Central memory CD4-positive, alpha-beta T cell (primary cell): Measurements from ENCODE around the gene KCNIP4.
"Not testable (repeated sequence)": the region's sequence is repeated elsewhere in the genome, so short reads cannot be mapped to it uniquely, and the experiment has no call there.

Source experiments
- DNase-seq: peaks from one replicate; pipeline ENCODE4 v3.0.0; 2022
- total RNA-seq, 3 experiments: gene quantifications; one replicate each; lab custom pipeline; 2026; lab: John Stamatoyannopoulos, UW

Gene KCNIP4
- total RNA-seq = 0 to 0.19 (median 0) reads per million in 3 experiments

DNA sequence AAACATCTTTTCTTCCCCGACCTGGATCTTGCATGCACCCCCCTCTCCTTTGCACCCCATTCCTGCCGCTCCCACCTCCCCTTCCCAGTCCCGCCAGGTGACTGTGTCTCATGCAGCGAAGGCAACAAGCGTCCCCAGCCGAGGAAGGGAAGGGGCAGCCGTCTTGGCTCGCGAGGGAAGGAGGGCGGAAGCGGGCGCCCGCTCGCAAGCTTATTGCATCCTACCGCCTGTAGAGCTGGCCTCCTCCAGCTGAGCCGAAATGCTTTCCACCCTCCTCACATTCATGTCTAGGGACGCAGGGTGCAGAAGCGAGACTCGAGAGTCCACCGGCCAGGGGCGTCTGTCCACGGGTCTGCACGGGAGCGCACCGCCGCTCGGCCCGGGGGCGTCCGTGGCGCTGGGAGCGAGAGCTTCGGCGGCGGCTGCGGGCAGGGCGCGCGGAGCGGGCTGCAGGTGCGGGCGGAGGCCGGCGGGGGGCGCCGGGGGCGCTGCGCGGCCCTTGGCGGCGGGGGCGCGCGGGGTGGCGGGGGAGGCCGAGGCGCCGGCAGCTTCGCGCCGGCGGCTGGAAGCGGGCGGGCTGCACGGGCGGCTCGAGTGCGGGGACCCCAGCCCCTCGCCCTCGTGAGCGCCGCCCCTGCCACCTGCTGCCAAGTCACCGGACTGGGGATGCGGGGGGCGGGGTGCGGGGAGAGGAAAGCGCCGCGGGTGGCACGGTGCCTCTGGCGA is at the start of gene KCNIP4:
KCNIP4 (minus strand) TSS at position 426 of the 726 bp plus-strand sequence.
- DNase-seq = no peak

DNA sequence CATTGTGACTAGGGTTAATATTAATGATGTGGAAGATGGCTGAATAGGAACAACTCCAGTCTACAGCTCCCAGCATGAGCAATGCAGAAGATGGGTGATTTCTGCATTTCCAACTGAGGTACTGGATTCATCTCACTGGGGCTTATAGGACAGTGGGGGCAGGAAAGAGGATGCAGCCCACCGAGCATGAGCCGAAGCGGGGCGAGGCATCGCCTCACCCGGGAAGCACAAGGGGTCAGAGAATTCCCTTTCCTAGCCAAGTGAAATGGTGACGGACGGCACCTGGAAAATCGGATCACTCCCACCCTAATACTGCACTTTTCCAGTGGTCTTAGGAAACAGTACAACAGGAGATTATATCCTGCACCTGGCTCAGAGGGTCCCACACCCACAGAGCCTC is 48.0 kb upstream of the KCNIP4 start:
- DNase-seq = not testable (repeated sequence)

DNA sequence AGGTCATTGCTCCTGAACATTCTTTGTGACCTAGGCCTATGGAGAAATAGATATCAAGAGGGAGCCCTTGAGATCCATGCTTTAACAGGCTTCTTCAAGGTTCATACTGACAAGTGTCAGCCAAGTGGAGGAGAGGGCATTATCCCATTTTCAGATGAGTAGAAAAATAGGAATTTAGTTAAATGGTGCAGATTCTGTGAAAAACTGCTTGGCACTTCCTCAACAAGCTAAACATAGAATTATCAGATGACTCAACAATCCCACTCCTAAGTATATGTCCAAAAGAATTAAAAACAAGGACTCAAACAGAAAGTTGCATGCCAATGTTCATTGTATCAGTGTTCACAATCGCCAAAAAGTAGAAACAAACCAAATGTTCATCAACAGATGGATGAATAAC is 43.8 kb upstream of the KCNIP4 start:
- no peak for DNase-seq

DNA sequence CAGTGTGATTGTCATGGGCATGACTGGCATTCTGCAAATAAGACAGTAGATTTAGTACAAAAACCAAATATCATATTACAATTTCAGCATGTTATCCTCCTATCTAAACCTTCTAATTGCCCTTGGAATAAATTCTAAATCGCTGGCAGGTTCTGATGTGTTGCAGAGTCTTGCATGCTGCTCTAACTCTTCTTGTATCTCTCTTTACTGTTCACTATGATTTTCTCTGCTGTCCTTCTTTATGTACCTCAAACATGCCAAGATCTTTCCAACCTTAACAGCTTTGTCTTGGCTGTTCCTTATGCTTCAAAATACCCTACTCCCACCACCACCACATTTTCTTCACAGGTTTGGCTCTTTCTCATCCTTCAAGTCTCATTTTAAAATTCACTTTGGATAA is 43.0 kb upstream of the KCNIP4 start:
- no peak for DNase-seq

DNA sequence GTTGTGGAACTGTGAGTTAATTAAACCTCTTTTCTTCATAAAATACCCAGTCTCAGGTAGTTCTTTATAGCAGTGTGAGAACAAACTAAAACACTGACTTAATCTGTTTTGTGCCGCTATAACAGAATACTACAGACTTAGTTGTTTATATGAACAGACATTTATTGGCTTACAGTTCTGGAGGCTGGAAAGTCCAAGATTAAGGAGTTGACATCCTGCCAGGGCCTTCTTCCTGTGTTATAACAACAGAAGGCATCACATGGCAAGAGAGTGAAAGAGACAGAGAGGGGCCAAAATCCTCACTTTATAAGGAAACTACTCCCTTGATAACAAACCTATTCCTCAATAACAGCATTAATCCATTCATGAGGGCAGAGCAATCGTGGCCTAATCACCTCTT is 42.5 kb upstream of the KCNIP4 start:
- DNase-seq = no peak

DNA sequence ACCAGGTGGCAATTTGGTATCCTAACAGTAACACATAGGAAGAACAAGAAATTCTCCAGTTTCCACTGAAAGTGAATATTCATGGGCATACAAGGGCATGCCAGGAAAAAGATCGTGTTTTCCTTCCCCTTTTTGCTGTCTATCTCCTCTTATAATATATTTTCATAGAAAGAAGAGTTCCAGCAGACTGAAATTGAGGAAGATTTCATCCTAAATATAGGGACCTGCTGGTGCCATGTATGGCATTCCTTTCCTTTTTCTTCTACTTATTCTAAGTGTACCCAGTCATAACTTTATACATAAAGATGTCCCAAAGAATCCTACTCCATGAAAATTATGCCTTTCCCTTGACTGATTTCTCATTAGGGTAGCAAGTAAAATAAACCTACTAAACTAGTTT is 40.8 kb upstream of the KCNIP4 start:
- no peak for DNase-seq

DNA sequence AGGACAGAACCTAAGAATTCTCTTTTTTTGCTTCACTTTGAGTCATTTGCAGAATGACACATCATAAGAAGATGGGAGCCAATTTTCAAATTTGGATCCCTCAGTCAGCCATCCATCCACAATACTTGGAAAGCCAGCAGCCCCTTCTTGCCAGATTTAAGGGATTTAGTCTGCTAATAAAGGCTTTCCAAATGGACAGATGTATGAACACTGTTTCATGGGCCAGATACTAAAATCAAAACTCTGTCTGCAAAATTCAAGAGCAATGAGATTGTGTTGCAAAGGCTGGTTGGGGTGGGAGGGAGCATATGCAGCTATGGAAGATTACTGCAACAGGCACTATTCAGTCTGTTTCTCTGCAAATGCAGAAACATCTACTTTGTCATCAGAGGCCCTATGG is 37.7 kb upstream of the KCNIP4 start:
- DNase-seq = no peak

DNA sequence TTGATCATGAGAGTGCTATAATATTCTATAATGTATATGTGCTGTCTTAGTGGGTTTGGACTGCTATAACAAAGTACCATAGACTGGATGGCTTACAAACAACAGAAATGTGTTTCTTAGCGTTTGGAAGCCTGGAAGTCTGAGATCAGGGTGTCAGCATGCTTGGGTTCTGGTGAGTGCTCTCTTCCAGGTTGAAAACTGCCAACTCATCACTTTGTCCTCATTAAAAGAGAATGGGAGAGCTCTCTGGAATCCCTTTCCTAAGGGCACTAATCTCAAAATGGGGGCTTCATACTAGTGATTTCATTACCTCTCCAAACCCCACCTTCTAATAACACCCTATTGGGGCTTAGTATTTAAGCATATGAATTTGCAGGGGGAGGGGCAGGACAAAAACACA is 33.5 kb upstream of the KCNIP4 start:
- no peak for DNase-seq

DNA sequence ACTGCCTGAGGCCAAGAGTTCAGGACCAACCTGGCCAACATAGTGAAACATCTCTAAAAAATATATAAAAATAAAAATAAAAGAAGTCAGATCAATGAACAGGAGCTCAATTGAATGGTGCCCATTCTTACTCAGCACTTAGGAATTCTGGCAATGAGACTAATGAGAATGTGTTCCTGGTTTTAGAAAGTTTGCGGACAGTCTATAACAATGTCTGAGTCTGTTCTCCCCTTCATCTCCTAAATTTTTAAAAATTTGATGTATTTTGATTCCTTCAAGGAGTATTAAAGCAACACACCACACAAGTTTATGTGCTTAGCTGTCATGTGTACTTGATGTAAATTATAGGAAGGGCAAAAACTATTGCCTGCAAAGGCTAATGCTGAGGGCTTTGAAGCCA is 30.6 kb upstream of the KCNIP4 start:
- no peak for DNase-seq

DNA sequence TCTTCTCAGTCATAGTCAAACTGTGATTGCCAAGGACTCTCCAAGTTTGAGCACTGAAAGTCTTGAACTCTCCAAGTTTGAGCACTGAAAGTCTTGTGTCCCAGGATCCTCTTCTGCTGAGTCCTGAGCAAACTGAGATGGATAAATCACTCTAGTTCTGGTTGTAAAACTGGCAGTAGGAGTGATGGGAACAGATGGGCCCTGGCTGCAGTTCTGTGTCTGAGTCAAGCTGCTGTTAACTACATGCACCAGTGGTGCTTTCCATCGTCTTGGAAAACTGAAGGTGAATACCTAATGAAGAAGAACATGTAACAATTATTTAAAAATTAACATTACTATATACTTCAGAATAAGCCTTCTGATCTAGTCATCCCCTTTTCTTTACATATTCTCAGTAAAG is 27.6 kb upstream of the KCNIP4 start:
- no peak for DNase-seq

DNA sequence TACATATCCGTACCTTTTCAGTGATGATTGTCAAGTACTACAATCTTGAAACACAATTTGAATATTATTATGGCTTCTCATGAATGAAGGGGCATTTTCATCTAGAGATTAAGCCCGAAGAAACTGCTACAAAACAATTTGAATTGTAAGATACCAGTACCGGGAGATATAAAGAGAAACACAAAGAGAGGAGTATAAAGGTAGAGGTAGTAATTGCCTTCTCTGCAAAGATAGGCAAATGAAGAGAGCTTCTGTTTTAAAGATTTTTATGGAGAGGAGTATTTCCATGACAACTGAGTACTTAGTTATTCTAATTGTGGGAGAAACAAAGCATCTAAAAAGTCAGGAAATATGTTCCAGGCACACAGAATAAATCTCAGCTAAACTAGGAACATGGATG is 25.3 kb upstream of the KCNIP4 start:
- no peak for DNase-seq

DNA sequence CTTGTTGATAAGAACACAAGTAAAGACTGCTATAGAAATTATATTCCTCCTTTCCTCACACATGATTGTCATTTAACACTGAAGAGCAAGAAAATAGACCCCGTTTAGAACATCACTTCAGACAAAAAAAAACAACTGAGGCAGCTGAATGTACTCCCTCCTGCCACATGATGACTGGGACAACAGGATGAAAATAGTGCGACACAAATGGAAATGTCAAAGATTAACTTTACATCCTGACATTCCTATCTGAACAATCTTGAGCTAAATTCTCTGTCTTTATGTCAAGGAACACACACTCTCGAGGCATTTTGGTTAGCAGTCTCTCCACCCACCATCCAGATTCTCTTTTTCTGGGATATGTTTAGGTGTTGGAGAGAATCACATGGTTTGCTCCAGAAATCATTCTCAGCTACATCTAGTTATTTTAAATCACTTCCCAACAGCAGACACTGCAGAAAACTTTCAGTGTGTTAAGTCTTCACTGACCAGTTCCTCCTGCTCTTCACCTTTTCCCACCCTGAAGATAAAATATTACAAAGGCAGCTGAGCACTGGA is 16.3 kb upstream of the KCNIP4 start:
- DNase-seq = no peak

DNA sequence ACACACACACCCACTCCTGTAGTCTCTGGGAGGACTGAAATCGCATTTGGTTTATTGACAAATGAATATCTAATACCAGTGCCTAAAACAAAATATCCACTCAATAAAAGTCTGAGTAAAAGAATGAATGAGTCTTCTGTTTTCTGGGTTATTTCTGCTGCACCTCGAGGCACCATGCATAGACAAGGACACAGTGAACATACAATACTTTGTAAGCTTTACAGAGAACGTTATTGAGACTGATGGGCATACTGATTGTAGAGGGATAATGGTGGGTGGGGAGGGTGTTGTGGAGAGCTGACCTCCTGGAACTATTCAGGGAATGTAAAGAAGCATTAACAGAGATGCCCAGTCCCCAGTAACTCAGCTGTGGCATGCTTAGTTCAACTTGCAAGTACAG is 14.1 kb upstream of the KCNIP4 start:
- DNase-seq = no peak

DNA sequence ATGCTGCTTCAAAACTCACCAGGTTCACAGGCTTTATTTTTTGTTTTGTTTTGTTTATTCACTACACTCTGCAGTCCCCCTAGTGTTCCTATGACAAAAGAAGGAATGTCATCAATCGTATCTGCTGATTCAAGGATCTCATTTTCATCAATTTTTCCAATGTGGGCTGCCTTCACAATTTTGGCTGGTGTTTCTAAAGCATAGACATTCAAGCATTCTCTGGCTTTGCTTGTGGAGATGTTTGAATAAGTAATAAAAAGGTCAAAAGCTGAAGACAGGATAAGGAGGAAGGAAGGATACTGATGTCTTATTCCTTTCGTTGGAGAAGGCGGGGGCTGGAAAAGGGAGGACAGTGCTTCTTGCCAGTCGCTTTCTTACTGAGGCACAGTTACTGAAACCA is 12.2 kb upstream of the KCNIP4 start:
- DNase-seq = no peak

DNA sequence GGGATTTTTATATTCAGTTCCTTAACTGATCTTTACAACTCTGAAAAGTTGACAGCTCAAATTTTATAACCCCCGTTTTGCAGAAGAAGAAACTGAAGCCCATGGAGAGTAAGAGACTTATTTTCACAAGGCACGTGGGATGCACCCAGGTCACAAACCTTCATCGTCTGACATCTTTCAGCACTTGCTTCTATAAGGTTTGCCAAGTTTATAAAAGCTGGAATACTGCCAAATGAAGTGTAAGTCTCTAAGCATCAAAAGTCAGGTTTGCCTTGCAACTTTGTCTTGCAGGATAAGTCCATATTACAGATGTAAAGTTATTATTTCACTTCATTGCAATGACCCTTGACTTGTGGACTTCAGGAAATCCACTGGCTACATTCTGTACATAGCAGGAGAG is 6.3 kb upstream of the KCNIP4 start:
- DNase-seq = no peak

DNA sequence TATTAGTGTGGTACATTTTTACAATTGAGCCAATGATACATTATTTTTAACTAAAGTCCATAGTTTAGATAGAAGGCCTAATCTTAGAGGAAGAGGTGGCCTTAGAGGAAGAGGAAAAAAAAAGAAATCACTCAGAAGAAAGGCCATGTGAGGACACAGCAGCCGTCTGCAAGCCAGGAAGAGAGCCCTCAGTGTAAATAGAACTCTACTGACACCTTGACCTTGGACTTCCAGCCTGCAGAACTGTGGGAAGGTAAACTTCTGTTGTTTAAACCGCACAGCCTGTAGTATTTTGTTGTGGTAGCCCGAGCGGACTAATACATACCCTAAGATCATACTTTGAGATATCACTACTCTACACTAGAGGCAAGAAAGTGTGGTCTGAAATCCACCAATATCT is 5.1 kb upstream of the KCNIP4 start:
- no peak for DNase-seq

DNA sequence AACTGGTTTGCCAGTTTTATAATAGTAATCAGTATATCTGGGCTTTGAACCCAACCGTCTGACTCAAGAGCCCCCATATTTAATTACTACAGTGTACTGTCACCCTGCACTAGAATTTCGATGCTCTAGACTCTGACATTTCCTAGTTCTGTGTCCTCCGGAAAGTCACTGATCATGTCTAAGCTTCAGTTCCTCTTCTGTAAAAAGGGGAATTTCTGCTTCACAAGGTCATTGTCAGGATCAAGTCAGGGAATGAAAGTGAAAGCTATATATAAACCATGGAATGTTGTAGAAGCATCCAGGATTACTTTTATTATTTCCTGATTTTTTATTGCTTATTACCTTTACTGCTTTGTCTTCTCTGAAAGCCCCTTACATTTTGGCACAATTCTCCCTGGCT is 4.0 kb upstream of the KCNIP4 start:
- no peak for DNase-seq

DNA sequence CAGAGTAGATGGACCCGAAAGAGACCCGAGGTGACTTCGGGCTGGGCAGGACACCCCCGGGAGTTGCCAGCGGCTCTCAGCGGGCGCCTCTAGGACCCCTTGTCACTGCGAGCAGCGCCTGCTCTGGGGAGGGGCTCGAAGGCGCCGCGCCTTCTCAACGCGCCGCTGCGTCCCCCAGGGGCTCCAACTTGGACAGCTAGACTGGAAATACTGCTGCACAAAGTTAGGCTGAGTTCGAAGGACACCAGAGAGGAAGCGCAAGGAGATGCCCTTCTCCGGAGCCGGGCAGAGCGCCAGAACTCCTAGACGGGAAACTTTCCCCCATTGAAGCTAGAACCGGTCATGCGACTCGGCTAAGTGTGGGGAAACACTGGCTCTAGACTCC is 493 bp upstream of the KCNIP4 start:
- DNase-seq = no peak

DNA sequence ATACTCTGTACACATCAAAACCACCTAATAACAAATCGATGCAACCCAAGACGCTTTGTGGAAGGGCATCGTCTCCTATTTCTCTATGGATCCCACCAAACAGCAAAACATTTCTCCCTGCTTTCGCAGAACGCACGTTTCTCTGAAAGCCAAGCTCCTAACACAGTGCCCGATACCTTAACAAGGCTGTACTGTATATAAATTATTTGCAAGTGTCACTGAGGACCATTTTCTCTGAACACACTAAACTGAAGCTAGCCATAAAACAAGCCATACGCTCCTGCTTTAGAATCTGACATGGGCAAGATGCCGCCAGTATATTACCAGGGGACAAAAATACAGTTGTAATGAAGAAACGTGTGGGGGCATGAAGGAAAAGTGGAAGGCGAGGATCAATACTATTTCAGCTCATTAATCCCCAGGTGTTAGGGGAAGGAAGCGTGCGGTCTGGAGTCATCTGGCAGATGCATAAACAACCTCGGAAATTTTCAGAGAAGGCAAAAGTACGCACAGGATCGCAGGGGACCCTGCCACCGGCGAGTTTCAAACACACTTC is 703 bp downstream of the KCNIP4 start:
- no peak for DNase-seq

DNA sequence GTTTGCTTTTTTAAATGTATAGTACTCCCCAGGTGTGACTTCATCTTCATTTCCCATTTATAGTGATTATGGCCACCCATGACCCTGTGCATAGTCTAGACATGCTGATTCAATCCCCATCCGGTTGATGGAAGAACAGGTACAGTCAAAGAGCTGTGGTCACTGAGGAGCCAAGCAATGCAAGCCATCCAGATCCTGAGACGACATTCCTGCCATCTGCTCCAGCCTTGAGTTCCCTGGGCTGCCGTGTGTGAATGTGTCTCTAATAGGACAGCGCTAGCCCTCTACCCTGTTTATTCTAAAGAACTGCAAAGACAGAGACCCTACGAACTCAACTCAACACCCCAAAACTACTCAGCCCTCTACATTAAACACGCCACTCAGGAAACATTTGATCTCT is 1.7 kb downstream of the KCNIP4 start:
- no peak for DNase-seq

DNA sequence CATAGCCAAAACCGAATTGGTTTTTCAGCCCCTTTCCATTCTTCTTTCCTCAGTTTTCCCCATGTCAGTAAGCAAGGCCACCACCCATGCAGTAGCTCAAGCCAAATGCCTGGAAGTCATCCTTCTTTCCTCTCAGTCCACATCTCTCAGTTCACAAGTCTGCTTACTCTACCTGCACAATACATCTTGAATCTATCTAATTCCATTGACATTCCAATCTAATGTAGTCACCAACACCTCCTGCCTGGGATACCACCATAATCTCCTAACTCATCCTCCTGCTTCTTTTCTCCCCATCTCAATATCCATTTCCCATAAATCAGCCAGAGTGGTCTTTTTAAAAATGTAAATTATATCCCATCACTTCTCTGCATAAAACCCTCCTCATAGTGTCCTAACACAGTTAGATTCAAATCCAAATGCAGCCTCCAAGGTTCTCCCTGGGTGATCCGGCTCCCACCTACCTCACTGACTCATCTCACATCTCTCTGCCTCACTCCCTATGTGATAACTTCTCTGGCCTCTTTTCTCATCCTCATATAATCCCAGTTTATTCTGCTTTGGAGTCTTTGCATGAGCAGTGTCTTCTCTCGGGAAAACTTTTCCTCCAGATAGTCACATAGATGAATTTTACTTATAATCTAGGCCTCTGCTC is 26.9 kb downstream of the KCNIP4 start:
- no peak for DNase-seq

DNA sequence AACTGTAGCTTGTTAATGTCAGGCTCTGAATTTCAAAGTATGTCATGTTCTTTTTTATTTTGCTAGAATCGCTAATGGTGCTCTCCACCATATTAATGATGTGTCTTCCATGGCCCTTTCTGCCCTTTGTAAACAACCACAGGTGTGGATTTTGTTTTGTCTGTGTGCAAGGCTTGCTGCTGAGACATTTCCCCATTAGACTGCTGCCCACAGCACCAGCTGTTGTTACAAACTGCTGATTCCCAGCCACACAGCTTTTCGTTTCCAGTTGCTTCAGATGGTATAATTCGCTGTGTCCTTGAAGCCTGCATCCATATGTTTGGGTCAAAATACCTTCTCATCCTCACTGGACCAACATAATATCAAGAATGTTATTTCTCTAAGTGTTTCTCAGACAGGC is 32.8 kb downstream of the KCNIP4 start:
- DNase-seq = no peak

DNA sequence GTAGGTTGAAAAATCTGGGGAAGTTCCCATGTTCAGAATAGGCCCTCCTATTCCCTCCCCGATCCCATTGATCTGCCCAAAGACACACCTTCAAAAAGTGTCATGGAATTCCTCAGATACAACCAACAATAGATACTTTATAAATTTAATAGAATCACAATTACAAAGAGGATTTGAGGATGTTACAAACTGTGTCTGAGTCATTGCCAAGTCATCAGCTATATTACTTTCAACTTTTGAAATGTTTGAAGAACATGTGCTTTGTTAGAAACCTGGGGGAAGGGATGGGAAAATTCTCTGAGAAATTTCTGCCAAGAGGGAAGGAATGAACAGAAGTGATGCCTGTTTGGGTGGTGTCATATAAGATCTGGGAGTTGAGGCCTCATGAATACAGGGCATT is 46.7 kb downstream of the KCNIP4 start:
- DNase-seq = no peak

DNA sequence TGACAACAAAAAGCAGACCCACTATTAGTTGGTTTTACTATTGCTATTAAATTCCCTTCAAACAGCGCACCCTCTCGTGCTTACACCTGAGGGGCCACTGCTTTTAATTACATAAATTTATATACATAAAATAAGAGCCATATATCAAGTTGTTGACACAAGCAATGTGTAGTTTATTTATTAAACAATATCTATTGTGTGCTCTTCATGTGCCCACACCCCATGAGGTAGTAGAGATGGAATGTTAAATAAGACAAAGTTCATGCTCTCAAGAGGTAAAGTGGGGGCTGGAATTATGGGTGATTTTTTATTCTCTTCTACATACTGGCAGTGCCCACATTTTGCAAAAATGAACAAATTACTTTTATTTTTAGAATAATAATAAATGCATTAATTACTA is 47.3 kb downstream of the KCNIP4 start:
- DNase-seq = no peak
